Activated CD4-positive, alpha-beta T cell treated with anti-CD3 and anti-CD28 coated beads, Interleukin-2, amount 10 ng/mL, durations not matched to agents 24 days and 14 days (primary cell): ENCODE data around the gene LNX2. TPM values are rescaled to one million over a fixed set of nuclear protein-coding genes. Genes with fewer than 3 reads are reported as not detected.

Experiments
- DNase-seq: peaks from one replicate; pipeline ENCODE4 v3.0.0; 2022
- H3K27ac Mint-ChIP-seq: one replicate; pipeline ENCODE4 v1.8.0; 2022; ENCODE audit warnings: mild to moderate bottlenecking, mixed read lengths
- H3K27me3 Mint-ChIP-seq: one replicate; pipeline ENCODE4 v1.8.0; 2022; ENCODE audit warnings: mixed read lengths
- H3K36me3 Mint-ChIP-seq: one replicate; pipeline ENCODE4 v1.8.0; 2022; ENCODE audit warnings: low read depth, mild to moderate bottlenecking, mixed read lengths
- H3K4me1 Mint-ChIP-seq: one replicate; pipeline ENCODE4 v1.8.0; 2021; ENCODE audit warnings: mixed read lengths
- H3K4me3 Mint-ChIP-seq: one replicate; pipeline ENCODE4 v1.8.0; 2022; ENCODE audit warnings: mild to moderate bottlenecking, moderate library complexity, mixed read lengths
- H3K9me3 Mint-ChIP-seq: one replicate; pipeline ENCODE4 v1.8.0; 2021; ENCODE audit warnings: mixed read lengths
- intact Hi-C: fragments of 100-400 bp; cut with micrococcal nuclease; formaldehyde crosslinking; loops from one replicate; pipeline ENCODE4 v1.15.1; 2023
- total RNA-seq: library from RNA; stranded (reverse); gene quantifications from 2 replicates; pipeline ENCODE4 v1.2.3, GENCODE V29; 2022

The LNX2 gene
- total RNA-seq, 1 donor from 2014 or later, result 4.1 TPM

GRCh38 chr13:27587095-27587746 is 33.1 kb downstream of the LNX2 start:
- DNase-seq, result no peak
- intact Hi-C loops, result no loop called here
- Mint-ChIP-seq H3K27me3 (no peaks in the 10 kb centered on the region), H3K9me3 (no peaks in the 10 kb centered on the region), H3K4me3 (no peak overlapping the region), H3K4me1 (peaks cover 17% of the 10 kb centered on the region), H3K27ac (no peak overlapping the region), H3K36me3 (peaks cover 1% of the 10 kb centered on the region)

GRCh38 chr13:27583645-27584044 is 36.7 kb downstream of the LNX2 start:
- no peaks in the 10 kb centered on the region for H3K9me3 Mint-ChIP-seq
- no peaks in the 10 kb centered on the region for H3K27me3 Mint-ChIP-seq
- intact Hi-C loops, result no loop called here
- peaks cover 17% of the 10 kb centered on the region for H3K4me1 Mint-ChIP-seq
- peak; percentile 57 for DNase-seq
- peak overlapping the region; percentile 9 for H3K4me3 Mint-ChIP-seq
- peaks cover 7% of the 10 kb centered on the region for H3K36me3 Mint-ChIP-seq
- H3K27ac Mint-ChIP-seq, result no peak overlapping the region

DNA sequence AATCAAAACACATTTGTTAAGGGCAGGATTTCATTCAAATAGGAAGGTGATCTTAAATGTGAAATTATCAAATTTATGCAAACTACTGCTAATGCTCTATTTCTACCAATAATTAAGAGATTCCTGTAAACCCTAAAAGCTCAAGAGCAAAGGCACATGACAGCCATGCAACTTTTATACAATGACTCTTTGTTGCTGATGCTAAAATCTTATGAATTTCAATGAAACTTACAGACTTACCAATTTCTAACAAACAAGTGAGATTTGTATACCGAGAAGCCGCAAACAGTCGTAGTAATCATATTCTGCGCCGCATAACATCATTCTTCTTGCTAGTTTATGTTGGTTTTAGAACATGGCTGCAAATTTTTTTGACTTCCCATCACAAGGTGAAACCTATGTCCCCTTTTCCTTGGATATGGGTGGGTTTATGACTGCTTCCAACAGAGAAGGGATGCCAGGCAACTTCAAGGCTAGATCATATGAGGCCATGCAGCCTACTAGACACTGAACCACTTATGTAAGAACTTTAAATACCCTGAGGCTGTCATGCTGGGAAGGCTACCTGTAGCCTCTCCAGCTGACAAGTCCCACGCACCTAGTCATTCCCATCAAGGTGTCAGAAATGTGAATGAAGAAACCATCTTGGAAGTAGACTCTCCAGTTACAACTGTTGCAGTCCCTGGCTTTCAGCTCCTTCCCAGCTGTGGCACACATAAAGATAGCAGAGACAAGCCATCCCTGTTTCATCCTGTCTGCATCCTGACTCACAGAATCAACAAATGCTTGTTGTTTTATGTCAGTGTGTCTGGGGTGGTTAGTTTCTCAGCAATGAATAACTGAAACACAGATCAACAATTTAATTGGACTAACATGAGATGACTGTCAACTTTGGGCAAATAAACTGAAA is 42.0 kb downstream of the LNX2 start:
- no peaks in the 10 kb centered on the region for H3K27me3 Mint-ChIP-seq
- intact Hi-C loops, result no loop called here

DNA sequence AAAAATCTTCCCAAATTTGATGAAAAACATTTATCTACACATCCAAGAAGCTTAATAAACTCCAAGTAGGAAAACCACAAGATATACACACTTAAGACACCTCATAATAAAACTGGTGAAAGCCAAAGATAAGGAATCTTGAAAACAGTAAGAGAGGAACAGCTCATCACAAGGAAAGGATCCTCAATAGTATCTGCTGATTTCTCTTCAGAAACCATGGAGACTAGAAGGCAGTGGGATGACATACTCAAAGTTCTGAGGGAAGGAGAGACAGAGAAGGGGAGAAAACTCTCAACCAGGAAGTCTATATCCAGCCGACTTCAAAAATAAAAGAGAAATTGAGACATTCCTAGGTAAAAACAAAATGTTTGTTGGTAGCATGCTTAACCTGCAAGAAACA is 45.7 kb downstream of the LNX2 start:
- H3K27ac Mint-ChIP-seq, result no peak overlapping the region
- H3K4me3 Mint-ChIP-seq, result no peak overlapping the region
- intact Hi-C loops, result no loop called here
- H3K4me1 Mint-ChIP-seq, result peaks cover 13% of the 10 kb centered on the region
- no peak for DNase-seq
- peaks cover 7% of the 10 kb centered on the region for H3K36me3 Mint-ChIP-seq
- no peaks in the 10 kb centered on the region for H3K9me3 Mint-ChIP-seq
- no peaks in the 10 kb centered on the region for H3K27me3 Mint-ChIP-seq

More for the DNA sequence above, 42.0 kb downstream of the LNX2 start:
- Mint-ChIP-seq H3K9me3 (no peaks in the 10 kb centered on the region), H3K4me3 (no peak overlapping the region), H3K36me3 (peaks cover 13% of the 10 kb centered on the region), H3K27ac (no peak overlapping the region), H3K4me1 (peaks cover 5% of the 10 kb centered on the region)
- DNase-seq, result no peak

GRCh38 chr13:27573265-27573664 is 47.1 kb downstream of the LNX2 start:
- Mint-ChIP-seq H3K27ac (no peak overlapping the region), H3K36me3 (peaks cover 12% of the 10 kb centered on the region), H3K4me3 (no peak overlapping the region), H3K9me3 (no peaks in the 10 kb centered on the region), H3K27me3 (no peaks in the 10 kb centered on the region), H3K4me1 (peaks cover 13% of the 10 kb centered on the region)
- intact Hi-C loops, result no loop called here
- no peak for DNase-seq

DNA sequence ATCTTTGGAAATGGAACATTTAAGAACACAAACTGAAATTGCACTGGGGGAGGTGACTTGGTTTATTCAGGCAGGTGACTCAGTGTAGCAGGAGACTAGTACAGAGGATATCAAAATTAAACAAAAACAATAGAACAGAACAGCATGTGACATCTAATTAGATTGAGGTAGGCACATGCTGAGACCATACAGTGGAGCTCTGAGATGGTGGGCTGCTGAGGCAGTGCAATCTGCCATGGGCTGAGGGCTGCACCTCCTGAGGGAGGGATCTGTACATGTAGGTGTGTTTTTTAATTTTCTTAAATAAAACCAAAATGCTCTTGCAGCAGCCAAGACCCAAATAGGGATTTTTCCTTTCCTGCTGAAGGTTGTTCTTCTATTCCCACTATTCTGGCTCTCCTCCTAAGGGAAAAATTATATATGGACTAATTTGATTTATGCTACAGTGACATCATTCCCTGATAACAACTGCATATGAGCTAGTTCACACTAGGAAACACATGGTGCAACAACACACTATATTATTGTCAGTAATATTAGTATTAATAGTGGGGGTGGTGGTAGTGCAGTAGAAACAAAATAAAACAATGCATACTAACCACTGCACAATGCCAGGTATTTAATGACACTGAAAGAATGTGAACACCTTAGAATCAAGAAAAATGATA is 48.0 kb downstream of the LNX2 start:
- Mint-ChIP-seq H3K27ac (no peak overlapping the region), H3K9me3 (no peaks in the 10 kb centered on the region), H3K36me3 (peaks cover 12% of the 10 kb centered on the region), H3K4me3 (no peak overlapping the region), H3K4me1 (peaks cover 13% of the 10 kb centered on the region), H3K27me3 (no peaks in the 10 kb centered on the region)
- intact Hi-C loops, result no loop called here
- DNase-seq, result no peak

DNA sequence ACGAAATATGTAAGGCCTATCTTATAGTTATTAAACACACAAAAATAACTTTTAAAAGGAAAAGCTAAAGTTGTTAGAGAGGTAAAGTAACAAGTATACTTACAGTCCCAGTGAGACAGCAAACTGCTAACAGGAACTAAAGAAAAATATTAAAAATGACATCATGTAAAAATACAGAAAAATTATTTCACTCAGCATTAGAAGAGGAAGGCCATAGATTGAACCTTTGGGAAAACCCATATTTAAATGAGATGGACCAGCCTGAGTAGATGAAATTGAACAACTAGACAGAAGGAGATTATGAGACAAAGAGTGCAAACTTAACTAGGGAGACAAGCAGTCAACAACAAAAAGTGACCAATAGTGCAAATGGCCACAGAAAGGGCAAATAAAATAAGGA is 49.4 kb downstream of the LNX2 start:
- H3K9me3 Mint-ChIP-seq, result no peaks in the 10 kb centered on the region
- H3K36me3 Mint-ChIP-seq, result peaks cover 12% of the 10 kb centered on the region
- no peak overlapping the region for H3K27ac Mint-ChIP-seq
- no peak overlapping the region for H3K4me3 Mint-ChIP-seq
- peaks cover 13% of the 10 kb centered on the region for H3K4me1 Mint-ChIP-seq
- H3K27me3 Mint-ChIP-seq, result no peaks in the 10 kb centered on the region
- intact Hi-C loops, result no loop called here
- no peak for DNase-seq

- no peak for DNase-seq
- H3K9me3 Mint-ChIP-seq, result no peaks in the 10 kb centered on the region
- peaks cover 10% of the 10 kb centered on the region for H3K4me1 Mint-ChIP-seq
- no peak overlapping the region for H3K27ac Mint-ChIP-seq
- H3K27me3 Mint-ChIP-seq, result no peaks in the 10 kb centered on the region
- no peak overlapping the region for H3K4me3 Mint-ChIP-seq
- peaks cover 7% of the 10 kb centered on the region for H3K36me3 Mint-ChIP-seq
- intact Hi-C loops, result no loop called here
Measured at GRCh38 chr13:27569405-27569804, 50.9 kb downstream of the LNX2 start.

GRCh38 chr13:27565818-27566217 is 54.5 kb downstream of the LNX2 start:
- Mint-ChIP-seq H3K36me3 (peaks cover 12% of the 10 kb centered on the region), H3K9me3 (no peaks in the 10 kb centered on the region), H3K4me3 (no peak overlapping the region), H3K27ac (no peak overlapping the region), H3K27me3 (no peaks in the 10 kb centered on the region), H3K4me1 (peaks cover 3% of the 10 kb centered on the region)
- no peak for DNase-seq
- intact Hi-C loops, result no loop called here

- Mint-ChIP-seq H3K9me3 (no peaks in the 10 kb centered on the region), H3K4me3 (no peak overlapping the region), H3K36me3 (peaks cover 8% of the 10 kb centered on the region), H3K4me1 (peaks cover 5% of the 10 kb centered on the region), H3K27me3 (no peaks in the 10 kb centered on the region), H3K27ac (no peak overlapping the region)
- DNase-seq, result no peak
- intact Hi-C loops, result no loop called here
Measured at GRCh38 chr13:27562457-27562856, 57.9 kb downstream of the LNX2 start.

- Mint-ChIP-seq H3K9me3 (no peaks in the 10 kb centered on the region), H3K27ac (no peak overlapping the region), H3K4me1 (peaks cover 5% of the 10 kb centered on the region), H3K36me3 (peaks cover 22% of the 10 kb centered on the region), H3K27me3 (no peaks in the 10 kb centered on the region), H3K4me3 (no peak overlapping the region)
- intact Hi-C loops, result no loop called here
- DNase-seq, result no peak
Measured at GRCh38 chr13:27559719-27560118, 60.6 kb downstream of the LNX2 start.

GRCh38 chr13:27556109-27556508 is 64.2 kb downstream of the LNX2 start:
- intact Hi-C loops, result no loop called here
- H3K4me3 Mint-ChIP-seq, result no peak overlapping the region
- peaks cover 19% of the 10 kb centered on the region for H3K36me3 Mint-ChIP-seq
- H3K4me1 Mint-ChIP-seq, result peaks cover 2% of the 10 kb centered on the region
- DNase-seq, result no peak
- no peaks in the 10 kb centered on the region for H3K9me3 Mint-ChIP-seq
- H3K27ac Mint-ChIP-seq, result no peak overlapping the region
- H3K27me3 Mint-ChIP-seq, result no peaks in the 10 kb centered on the region

GRCh38 chr13:27551562-27551961 is 68.8 kb downstream of the LNX2 start:
- intact Hi-C loops, result no loop called here
- H3K9me3 Mint-ChIP-seq, result no peaks in the 10 kb centered on the region
- no peaks in the 10 kb centered on the region for H3K4me1 Mint-ChIP-seq
- no peak for DNase-seq
- H3K27me3 Mint-ChIP-seq, result no peaks in the 10 kb centered on the region
- H3K36me3 Mint-ChIP-seq, result peaks cover 30% of the 10 kb centered on the region
- no peak overlapping the region for H3K4me3 Mint-ChIP-seq
- no peak overlapping the region for H3K27ac Mint-ChIP-seq

DNA sequence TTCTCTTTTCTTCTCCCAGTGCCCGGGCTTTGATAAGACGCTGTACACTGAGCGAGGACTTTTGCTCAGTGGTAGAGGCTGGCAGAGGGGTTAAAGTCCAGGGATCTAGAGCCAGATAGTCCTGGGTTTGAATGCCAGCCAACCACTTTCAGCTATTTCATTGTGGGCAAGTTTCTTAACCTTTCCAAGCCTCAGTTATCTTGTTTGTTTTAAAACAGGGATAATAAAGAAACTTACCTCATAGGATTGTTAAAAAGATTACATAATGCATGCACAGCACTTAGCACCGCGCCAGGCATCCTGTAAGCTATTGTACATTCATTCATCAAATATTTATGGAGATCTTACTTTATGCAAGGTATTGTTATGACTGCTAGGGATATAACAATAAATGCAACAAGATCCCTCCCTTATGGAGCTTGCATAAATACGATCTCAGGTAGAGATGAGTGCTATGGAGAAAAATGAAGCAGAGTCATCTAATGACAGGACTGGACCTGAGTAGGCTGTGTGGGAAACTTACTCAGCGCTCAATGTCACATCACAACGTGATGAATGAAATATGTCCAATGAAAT is 70.8 kb downstream of the LNX2 start:
- Mint-ChIP-seq H3K4me1 (no peaks in the 10 kb centered on the region), H3K27me3 (no peaks in the 10 kb centered on the region), H3K4me3 (no peak overlapping the region), H3K27ac (no peak overlapping the region), H3K36me3 (peaks cover 19% of the 10 kb centered on the region), H3K9me3 (no peaks in the 10 kb centered on the region)
- no peak for DNase-seq
- intact Hi-C loops, result no loop called here
